KOPT-K1 (cell line): ENCODE measurements around the gene STOML1.
"Not testable (repeated sequence)": the region's sequence is repeated elsewhere in the genome, so short reads cannot be mapped to it uniquely, and the experiment has no call there.

ENCODE experiments used
- H3K27ac ChIP-seq: fragments of 200-600 bp; sonication (generic); 2 replicates; pipeline ENCODE4 v1.5.1; 2016; ENCODE audit warnings: antibody characterized with exemption, mild to moderate bottlenecking, low read depth, low read length; ENCODE audit not compliant: poor library complexity, severe bottlenecking
- H3K36me3 ChIP-seq: fragments of 200-600 bp; sonication (generic); 2 replicates; pipeline ENCODE4 v1.5.1; 2017; ENCODE audit warnings: antibody characterized with exemption, mild to moderate bottlenecking, low read length, moderate library complexity; ENCODE audit not compliant: insufficient read depth
- H3K9me3 ChIP-seq: fragments of 200-600 bp; sonication (generic); 2 replicates; pipeline ENCODE4 v1.5.1; 2017; ENCODE audit warnings: antibody characterized with exemption, low read length, mild to moderate bottlenecking; ENCODE audit not compliant: insufficient read depth, poor library complexity, severe bottlenecking

Gene STOML1

GRCh38 chr15:73941871-73942635 is 50.0 kb downstream of the STOML1 start:
- Histone ChIP-seq H3K9me3 (no peaks in the 10 kb centered on the region), H3K36me3 (no peaks in the 10 kb centered on the region), H3K27ac (no peak overlapping the region)

- no peak overlapping the region for H3K27ac ChIP-seq
- H3K9me3 ChIP-seq, result no peaks in the 10 kb centered on the region
- H3K36me3 ChIP-seq, result no peaks in the 10 kb centered on the region
Measured at GRCh38 chr15:73941449-73941848, 50.6 kb downstream of the STOML1 start.

- Histone ChIP-seq H3K36me3 (no peaks in the 10 kb centered on the region), H3K9me3 (no peaks in the 10 kb centered on the region), H3K27ac (no peak overlapping the region)
Measured at GRCh38 chr15:73941044-73941443, 51.1 kb downstream of the STOML1 start.

- H3K27ac ChIP-seq, result no peak overlapping the region
- H3K9me3 ChIP-seq, result no peaks in the 10 kb centered on the region
- H3K36me3 ChIP-seq, result no peaks in the 10 kb centered on the region
Measured at GRCh38 chr15:73940061-73940981, 51.8 kb downstream of the STOML1 start.

GRCh38 chr15:73939138-73939537 is 53.0 kb downstream of the STOML1 start:
- H3K36me3 ChIP-seq, result no peaks in the 10 kb centered on the region

GRCh38 chr15:73938516-73938915 is 53.6 kb downstream of the STOML1 start:
- not testable (repeated sequence) for H3K27ac ChIP-seq, H3K9me3 ChIP-seq, H3K36me3 ChIP-seq

More at GRCh38 chr15:73939138-73939537, 53.0 kb downstream of the STOML1 start:
- H3K9me3 ChIP-seq, result no peaks in the 10 kb centered on the region
- H3K27ac ChIP-seq, result no peak overlapping the region

- no peak overlapping the region for H3K27ac ChIP-seq
Measured at GRCh38 chr15:73937726-73938125, 54.4 kb downstream of the STOML1 start.

GRCh38 chr15:73937296-73937695 is 54.8 kb downstream of the STOML1 start:
- H3K9me3 ChIP-seq, result no peaks in the 10 kb centered on the region
- no peaks in the 10 kb centered on the region for H3K36me3 ChIP-seq
- no peak overlapping the region for H3K27ac ChIP-seq

More at GRCh38 chr15:73937726-73938125, 54.4 kb downstream of the STOML1 start:
- no peaks in the 10 kb centered on the region for H3K9me3 ChIP-seq
- H3K36me3 ChIP-seq, result no peaks in the 10 kb centered on the region

- Histone ChIP-seq H3K27ac (no peak overlapping the region), H3K36me3 (no peaks in the 10 kb centered on the region), H3K9me3 (no peaks in the 10 kb centered on the region)
Measured at GRCh38 chr15:73936588-73937290, 55.4 kb downstream of the STOML1 start.

GRCh38 chr15:73936181-73936580 is 55.9 kb downstream of the STOML1 start:
- no peak overlapping the region for H3K27ac ChIP-seq
- no peaks in the 10 kb centered on the region for H3K9me3 ChIP-seq
- no peaks in the 10 kb centered on the region for H3K36me3 ChIP-seq

GRCh38 chr15:73935547-73935946 is 56.5 kb downstream of the STOML1 start:
- Histone ChIP-seq H3K27ac (no peak overlapping the region), H3K36me3 (no peaks in the 10 kb centered on the region), H3K9me3 (no peaks in the 10 kb centered on the region)

GRCh38 chr15:73934281-73934680 is 57.8 kb downstream of the STOML1 start:
- Histone ChIP-seq H3K27ac (no peak overlapping the region), H3K36me3 (no peaks in the 10 kb centered on the region), H3K9me3 (no peaks in the 10 kb centered on the region)

- Histone ChIP-seq H3K36me3 (no peaks in the 10 kb centered on the region), H3K27ac (no peak overlapping the region), H3K9me3 (no peaks in the 10 kb centered on the region)
Measured at GRCh38 chr15:73932381-73933191, 59.5 kb downstream of the STOML1 start.

- H3K27ac ChIP-seq, result no peak overlapping the region
- no peaks in the 10 kb centered on the region for H3K36me3 ChIP-seq
Measured at GRCh38 chr15:73931441-73931840, 60.7 kb downstream of the STOML1 start.

More at GRCh38 chr15:73931441-73931840, 60.7 kb downstream of the STOML1 start:
- no peaks in the 10 kb centered on the region for H3K9me3 ChIP-seq
